ENCODE results near the gene ENOPH1.
"Not testable (repeated sequence)": the region's sequence is repeated elsewhere in the genome, so short reads cannot be mapped to it uniquely, and the experiment has no call there.

ENOPH1 gene

DNA sequence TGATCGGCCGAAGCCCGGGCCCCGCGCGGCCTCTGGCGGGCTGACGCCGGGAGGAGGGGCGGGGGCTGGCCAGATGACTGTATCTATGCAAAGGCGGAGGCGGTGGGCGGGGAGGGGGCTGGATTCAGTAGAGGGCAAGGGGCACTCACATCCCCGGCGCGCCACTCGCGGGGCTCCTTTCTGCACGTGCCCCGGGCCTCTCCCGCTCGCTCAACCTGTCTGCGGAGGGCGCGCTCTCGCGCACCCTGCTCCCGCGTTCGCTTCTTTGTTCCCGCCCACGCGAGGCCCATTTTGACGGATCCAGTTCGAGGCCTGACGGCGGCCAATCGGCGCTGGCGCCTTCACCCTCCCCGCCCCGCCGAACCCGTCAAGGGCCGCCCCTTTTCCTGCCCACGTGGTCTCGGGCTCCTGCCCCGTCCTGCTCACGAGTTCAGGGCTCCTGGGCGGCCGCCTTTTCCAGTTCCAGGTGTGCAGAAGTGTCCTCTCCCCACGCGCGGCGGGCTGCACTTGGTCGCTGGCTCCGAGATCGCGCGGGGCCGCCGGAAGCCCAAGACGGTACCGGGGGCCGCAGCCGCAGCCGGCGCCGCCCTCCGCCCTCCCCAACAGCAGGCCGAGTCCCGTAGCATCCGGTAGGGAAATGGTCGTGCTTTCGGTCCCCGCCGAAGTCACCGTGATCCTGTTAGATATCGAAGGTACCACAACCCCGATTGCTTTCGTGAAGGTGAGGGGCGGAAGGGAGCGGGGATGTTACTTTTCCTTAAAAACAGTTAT, at the start of gene ENOPH1, which contains the start of gene HNRNPDL:
Gene ENOPH1 (plus strand): TSS at position 398 of the 771 bp plus-strand sequence. CDS start 240 bp downstream, at position 638.
Gene HNRNPDL (minus strand): TSS at position 270 of the 771 bp plus-strand sequence. CDS start 772 bp downstream, outside the sequence.
- peak; percentile 95 for DNase-seq (ENCODE audit: low read depth)

DNA sequence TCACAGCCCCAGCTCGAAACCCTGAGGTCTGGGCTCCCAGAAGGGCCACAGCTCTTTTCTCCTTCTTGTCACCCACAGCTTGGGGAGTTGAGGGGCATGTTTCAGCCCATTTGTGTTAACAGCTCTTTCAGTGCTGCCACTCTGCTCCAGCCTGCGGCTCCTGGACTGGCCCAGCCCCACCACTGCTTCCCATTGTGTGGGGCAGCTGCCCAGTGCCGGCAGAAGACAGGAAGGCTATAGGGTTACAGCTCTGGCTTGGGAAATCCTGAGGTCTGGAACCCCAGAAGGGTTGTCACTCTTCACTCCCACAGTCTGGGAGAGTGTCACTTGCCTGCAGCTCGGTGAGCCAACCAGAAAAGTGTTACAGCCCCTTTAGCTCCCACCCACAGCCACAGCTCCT, 49.6 kb upstream of the ENOPH1 start:
- no peak for DNase-seq (ENCODE audit: low read depth)

DNA sequence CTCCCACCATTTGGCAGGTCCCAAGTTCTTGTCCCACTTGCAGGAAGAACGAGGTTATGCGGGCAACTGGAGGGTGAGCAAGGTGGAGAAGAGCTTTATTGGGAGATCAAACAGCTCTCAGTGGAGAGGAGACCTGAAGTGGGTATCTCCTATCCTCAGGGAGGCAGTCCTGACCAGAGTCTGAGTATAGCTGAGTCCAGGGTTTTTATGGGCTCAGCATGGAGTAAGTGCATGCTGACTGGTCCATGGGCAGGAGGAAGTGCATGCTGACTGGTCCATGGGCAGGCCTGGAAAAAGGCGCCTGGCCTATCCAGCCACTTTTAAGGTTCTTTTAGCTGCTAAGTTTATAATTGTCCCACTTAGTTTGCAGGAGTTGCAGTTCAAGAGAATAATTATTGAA, 49.2 kb upstream of the ENOPH1 start:
- DNase-seq (ENCODE audit: low read depth) = no peak

DNA sequence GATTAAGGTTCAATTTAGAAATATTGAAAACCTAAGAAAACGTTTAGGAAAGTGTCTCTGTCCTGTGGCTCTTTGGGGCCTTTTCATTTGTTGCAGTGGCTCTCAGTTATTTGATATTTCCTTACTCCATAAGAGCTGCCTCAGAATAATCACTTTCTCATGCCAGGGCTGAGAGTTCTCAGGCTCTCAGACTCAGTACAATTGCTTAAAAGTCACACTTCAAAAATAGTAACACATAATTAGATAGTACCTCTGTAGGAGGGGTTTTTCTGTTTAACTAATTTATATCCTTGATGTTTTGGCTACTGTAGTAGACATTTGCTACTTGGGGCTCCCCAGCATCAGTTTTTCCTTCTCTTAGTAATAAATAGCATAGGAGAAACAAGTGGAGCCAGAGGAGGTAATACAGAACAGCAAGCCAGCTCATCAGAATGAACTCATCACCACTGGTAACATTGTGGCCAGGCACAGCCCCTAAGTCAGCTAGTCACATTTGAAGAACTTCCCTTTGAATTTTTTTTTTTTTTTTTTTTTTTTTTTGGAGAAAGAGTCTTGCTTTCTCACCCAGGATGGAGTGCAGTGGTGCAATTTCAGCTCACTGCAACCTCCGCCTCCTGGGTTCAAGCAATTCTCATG, 48.6 kb upstream of the ENOPH1 start:
- DNase-seq (ENCODE audit: low read depth) = no peak

DNA sequence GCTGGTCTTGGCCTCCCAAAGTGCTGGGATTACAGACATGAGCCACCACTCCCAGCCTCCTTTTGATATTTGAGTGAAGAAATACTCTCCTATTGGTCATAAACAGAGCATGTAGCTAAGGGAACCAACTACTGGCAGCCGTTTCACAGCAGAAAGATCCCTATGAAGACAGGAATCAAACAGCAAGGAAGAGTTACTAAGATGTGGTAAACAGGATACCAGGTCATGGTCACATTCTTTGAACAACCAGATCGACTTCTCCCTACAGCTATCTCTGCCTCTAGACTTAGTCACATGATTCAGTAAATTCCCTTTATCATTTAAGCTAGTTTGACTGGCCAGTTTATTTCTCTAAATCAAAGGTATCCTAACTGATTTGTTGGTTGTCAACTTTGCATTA, 47.6 kb upstream of the ENOPH1 start:
- DNase-seq (ENCODE audit: low read depth) = no peak

DNA sequence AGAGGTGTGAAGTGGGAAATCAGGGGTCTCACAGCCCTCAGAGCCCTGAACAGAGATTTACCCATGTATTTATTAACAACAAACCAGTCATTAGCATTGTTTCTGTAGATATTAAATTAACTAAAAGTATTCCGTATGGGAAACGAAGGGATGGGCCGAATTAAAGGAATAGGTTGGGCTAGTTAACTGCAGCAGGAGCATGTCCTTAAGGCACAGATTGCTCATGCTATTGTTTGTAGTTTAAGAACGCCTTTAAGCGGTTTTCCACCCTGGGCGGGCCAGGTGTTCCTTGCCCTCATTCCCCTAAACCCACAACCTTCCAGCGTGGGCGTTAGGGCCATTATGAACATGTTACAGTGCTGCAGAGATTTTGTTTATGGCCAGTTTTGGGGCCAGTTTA, 44.1 kb upstream of the ENOPH1 start:
- DNase-seq (ENCODE audit: low read depth) = not testable (repeated sequence)

DNA sequence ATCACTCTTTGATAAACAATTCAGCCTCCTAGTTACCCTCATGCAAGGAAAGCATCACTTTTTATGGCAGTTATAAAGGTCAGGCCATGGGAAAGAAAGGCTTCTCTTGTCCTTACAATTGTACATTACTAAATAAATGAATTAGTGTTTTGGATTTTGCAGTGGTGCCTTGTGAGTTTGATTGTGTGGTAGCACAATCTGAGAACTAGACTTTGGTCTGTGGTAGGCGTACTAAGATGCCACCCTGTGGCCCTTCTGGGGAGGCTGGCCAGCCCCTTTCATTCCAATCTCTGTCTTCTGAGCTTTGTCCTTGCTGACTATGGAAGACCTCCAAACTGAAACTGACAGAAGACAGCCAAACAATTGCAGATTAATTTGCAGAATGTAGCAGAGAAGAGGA, 42.0 kb upstream of the ENOPH1 start:
- DNase-seq (ENCODE audit: low read depth) = no peak

DNA sequence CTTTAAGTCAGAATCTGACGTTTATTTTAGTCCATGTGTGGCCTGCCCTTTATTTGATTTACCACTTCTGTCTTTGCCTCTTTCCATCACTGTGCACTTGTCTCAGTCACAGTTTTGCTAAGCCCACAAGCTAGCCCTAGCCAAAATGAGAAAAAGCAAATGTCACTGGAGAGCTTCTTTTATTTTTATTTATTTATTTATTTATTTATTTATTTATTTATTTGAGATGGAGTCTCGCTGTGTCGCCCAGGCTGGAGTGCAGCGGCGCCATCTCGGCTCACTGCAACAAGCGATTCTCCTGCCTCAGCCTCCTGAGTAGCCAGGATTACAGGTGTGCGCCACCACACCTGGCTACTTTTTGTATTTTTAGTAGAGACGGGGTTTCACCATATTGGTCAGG, 40.3 kb upstream of the ENOPH1 start:
- DNase-seq (ENCODE audit: low read depth) = not testable (repeated sequence)

DNA sequence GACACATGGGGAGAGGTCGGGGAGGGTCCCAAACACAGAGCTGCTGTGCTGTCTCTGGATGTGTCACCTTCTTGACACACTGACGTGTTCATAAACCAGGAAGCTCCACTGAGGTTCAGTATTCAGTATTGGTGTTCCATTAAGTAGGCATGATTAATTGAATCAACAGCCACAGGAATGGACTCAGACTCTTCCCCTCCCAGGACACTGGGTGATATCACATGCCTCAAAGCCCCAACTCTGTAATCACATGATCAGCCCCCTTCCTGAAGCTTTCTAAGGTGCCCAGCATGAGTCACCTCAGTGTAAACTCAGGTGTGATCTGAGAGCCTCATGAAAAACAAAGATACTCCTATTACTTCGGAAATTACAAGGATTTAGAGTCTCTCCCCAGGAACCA, 35.5 kb upstream of the ENOPH1 start:
- DNase-seq (ENCODE audit: low read depth) = no peak

DNA sequence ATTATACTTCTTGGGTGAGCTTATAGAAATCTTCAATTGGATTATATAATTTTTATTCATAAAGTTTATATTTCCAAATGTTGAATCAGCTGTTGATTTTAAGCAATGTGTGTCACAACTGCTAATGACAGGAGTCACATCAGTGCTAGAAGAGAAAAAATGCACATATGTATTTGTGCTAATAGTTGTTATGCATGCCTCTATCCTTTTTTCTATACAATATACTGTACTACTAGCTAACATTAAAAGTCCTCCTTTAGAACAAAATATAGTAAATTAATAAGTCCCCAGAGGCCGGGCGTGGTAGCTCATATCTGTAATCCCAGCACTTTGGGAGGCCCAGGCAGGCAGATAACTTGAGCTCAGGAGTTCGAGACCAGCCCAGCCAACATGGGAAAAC, 32.9 kb upstream of the ENOPH1 start:
- DNase-seq (ENCODE audit: low read depth) = no peak

DNA sequence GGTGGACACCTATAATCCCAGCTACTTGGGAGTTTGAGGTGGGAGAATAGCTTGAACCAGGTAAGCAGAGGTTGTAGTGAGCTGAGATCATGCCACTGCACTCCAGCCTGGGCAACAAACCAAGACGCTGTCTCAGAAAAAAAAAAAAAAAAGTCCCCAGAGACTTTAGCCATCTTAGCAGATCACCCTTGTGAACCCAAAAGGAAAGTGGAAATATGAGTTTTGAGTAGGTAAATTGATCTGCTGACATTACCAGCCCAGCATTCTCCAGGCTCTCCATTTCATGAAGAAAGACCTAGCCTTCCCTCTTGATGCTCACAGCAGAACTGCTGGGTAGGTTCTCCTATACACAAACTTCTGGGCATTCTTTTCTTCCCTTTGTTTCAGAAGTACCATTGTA, 32.1 kb upstream of the ENOPH1 start:
- DNase-seq (ENCODE audit: low read depth) = no peak

DNA sequence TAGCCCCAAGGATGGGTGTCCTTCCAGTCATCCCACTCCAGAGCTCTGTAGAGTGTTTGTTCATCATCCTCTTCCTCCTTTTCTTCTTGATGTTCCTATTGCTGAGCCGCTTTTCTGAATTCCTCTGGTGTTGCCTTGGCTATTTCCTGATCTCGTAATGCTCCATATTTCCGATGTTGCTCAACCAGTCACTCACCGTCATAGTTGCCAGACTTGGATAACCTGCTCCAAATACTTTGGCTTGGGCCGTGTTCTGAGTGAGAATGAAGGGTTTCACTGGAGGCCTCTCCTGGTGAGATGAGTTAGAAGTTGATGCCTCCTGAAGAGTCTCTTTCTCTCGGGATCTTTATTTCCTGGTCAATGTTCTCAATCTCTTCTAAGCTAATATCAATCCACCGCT, 28.8 kb upstream of the ENOPH1 start:
- DNase-seq (ENCODE audit: low read depth) = no peak

DNA sequence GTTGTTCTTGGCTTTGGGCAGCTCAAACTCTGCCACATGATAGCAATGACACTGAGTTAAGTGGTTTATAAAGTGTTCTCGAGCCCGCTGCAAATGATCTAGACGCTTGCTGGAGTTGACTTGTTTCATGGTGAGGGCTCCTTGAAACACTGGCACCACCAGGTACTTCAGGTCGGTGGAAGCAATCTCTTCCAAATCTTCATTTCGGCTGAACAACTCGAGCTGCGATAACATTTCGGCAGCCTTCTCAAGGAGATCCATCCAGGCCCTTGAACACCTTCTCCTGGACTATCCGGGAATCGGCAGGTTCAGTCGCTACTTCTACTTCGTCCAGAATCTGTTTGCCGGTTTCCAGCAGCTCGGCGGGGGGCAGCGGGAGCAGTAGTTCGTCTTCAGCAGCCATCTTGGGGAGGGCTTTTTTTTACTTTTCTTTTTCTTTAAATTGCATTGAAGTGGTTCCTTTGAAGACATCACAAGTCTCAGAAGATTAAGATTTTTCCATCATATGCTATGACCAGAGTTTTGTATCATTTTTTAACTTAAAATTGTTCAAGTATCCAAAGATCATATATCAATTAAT, 28.1 kb upstream of the ENOPH1 start:
- DNase-seq (ENCODE audit: low read depth) = no peak

DNA sequence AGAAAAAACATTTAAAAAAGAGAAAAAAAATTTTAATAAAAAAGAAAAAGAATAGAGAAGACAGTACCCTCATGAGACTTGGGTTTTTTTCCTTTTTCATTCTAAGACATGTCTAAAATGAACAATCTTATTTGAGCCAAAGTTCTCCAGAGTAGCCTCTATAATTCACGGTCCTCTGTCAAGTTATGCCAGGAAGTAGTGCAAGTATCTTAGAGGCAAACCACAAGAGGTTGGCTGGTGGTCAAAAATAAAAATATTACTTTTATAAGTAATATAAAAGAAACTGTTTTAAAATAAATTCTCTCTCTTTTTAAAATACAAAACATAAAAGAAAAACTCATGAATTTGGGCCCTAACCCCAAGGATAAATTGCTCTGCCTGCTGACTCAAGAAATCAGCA, 26.7 kb upstream of the ENOPH1 start:
- DNase-seq (ENCODE audit: low read depth) = no peak

DNA sequence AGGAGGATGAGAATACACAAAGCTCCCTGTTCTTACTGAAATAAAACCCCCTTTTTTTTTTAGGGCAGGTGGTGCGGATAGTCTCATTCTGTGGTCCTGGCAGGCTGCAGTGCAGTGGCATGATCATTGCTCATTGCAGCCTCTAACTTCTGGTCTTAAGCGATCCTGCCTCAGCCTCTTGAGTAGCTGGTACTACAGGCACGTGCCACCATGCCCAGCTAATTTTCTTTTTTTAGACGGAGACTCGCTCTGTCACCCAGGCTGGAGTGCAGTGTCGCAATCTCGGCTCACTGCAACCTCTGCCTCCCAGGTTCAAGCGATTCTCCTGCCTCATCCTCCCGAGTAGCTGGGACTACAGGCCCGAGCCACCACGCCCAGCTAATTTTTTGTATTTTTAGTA, 15.3 kb upstream of the ENOPH1 start:
- DNase-seq (ENCODE audit: low read depth) = not testable (repeated sequence)

DNA sequence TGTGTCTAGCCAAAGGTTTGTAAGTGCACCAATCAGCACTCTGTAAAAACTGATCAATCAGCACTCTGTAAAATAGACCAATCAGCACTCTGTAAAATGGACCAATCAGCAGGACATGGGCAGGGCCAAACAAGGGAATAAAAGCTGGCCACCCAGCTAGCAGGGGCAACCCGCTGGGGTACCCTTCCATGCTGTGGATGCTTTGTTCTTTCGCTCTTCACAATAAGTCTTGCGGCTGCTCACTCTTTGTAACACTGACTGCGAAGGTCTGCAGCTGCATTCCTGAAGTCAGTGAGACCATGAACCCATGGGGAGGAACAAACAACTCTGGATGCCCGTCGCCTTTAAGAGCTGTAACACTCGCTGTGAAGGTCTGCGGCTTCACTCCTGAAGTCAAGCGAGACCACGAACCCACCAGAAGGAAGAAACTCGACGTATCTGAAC, 14.4 kb upstream of the ENOPH1 start:
- no peak for DNase-seq (ENCODE audit: low read depth)

DNA sequence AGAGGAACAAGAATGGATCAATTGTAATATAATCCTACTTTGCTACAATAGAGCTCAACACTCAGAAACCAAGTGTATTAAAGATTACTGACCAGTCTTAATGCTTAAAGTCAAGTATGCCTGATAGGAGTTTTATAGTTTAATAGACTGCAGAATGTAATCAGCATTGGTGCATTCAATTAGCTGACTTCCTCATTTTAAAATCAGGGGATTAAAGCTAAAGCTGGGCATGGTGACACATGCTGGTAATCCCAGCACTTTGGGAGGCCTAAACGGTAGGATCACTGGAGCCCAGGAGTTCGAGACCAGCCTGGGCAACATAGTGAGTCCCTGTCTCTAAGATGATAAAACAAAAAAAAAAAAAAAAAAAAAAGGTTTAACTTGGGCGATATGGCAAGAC, 10.9 kb upstream of the ENOPH1 start:
- DNase-seq (ENCODE audit: low read depth) = no peak

DNA sequence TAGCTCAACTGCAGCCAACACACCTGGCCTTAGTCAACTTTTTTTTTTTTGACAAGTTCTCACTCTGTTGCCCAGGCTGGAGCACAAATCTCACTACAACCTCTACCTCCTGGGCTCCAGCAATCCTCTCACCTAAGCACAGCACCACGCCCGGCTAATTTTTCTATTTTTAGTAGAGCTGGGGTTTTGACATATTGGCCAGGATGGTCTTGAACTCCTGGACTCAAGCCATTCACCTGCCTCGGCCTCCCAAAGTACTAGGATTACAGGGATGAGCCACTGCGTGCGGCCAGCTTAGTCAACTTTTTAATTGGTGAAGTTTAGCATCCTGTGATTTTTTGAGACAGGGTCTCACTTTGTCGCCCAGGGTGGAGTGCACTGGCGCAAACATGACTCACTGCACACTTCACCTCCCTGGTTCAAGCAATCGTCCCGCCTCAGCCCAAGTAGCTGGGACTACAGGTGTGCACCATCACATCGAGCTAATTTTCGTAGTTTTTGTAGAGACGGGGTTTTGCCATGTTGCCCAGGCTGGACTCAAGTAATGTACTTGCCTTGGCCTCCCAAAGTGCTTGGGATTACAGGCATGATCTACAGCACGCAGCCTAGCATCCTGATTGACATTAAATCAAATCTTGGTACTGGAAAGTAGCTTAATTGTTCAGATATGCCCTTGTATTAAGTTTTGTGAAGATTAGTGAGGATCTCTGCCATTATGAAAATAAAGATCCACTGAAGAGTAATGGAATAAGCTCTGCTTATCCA, 8.4 kb upstream of the ENOPH1 start:
- DNase-seq (ENCODE audit: low read depth) = no peak

DNA sequence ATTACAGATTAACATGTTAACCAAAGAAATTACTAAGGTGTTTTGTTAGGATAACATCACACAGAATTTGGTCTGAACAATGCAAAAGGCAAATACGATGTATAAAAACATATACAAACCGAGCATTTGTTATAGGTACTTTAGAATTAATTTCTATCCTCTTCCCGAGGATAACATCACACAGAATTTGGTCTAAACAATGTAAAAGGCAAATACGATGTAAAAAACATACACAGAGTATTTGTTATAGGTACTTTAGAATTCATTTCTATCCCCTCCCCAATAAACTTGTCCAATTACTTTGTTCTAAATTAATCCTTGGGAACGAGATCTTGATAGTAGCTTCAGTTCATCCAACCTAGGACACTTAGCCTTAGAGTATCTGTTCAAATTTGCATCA, 7.8 kb upstream of the ENOPH1 start:
- no peak for DNase-seq (ENCODE audit: low read depth)

DNA sequence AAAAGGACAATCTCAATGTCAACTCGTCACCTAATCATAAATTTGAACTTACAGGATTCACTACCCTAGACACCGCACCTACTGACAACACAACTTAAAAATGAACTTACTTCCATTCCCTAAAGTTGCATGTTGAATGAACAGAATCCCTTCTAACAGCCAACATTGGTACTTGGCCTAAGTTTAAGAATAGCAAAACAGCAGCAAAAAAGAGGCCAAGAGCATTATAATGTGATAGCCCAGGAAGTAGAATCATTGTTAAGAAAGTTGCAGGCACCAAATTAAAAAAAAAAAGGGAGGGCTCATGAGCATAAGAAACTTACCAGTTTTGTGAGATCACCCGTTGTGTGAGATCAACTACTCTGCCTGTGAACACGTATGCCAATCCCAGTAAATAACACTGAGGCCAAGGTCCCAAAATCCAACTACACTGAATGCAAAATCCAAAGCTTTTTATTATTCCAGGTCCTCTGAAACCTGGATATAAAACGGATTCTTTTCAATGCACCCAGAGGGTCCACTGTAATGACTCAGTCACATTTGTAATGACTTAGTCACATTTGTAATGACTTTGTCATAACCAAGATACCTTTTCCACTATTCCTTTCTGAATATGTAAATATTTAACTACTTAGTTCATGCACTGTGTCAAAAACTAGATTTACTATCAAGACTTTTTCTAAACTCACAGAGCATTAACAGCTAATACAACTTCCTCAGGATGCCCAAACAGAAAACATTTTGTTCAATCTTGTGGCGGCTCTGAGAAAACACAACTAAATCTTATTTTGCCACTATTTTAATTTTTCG, 6.9 kb upstream of the ENOPH1 start:
- DNase-seq (ENCODE audit: low read depth) = no peak

DNA sequence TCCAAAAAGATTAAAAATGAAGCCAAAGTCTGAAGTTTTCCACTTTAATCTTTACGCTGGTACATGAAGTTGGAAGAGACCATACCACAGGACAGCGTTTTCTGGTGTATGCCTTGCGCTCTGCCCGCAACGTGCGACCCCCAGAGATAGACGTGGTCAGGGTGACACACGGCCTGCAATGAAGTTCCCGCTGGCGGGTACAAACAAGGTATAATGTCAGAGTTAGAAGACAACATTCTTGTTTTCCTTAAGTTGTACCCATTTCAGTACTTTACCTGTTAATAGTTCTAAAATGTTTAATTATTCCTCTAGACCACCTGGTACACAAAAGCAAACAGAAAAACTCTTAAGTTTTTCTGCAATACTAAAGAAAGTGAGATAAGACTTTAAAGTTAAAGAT, 4.9 kb upstream of the ENOPH1 start:
- no peak for DNase-seq (ENCODE audit: low read depth)

DNA sequence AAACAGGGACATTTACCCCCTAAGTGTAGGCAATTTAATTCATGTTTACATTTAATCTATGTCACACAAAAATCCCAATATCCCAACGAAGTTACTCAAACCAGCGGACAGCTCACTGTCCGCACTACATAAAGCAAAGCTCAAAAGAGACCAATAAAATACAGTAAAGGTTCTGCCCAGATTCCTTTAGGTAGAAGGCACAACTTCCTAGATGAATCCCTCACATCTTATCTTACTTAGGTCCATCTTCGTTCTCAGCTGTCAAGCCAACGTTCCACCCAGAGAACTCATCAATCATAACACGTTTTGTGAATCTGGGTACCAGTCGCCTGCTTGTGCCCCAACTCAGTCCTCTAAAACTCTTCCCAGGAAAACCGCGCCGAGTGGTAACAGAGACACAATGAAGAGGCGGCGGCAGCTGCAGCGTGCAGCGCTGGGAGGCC, 1.8 kb upstream of the ENOPH1 start:
- DNase-seq (ENCODE audit: low read depth) = no peak
